OCI-LY3 (cell line): Measurements from ENCODE around the gene GYS2.

Experiments used
- CTCF ChIP-seq: fragments of 200-600, 300-600 bp; sonication (generic); IDR thresholded peaks from 2 replicates; pipeline ENCODE4 v1.5.1; 2014; ENCODE audit warnings: antibody characterized with exemption, low read length, low read depth
- EZH2phosphoT487 ChIP-seq: fragments of 200-600 bp; shearing (Covaris generic); IDR thresholded peaks from 2 replicates; pipeline ENCODE4 v1.6.1; 2018; ENCODE audit warnings: antibody characterized with exemption, mixed run types, low read depth

GRCh38 chr12:21598651-21599050, 6.0 kb downstream of the GYS2 start:
- TF ChIP-seq CTCF: no peak
- TF ChIP-seq EZH2phosphoT487: no peak
